HG03354 (cell line): Measurements from ENCODE around the gene ATP8B4.

Source experiments
- ATAC-seq: cut with Tn5 transposase; IDR thresholded peaks from one replicate; pipeline ENCODE4 v1.9.1; 2021; ENCODE audit warnings: mild to moderate bottlenecking; ENCODE audit not compliant: unreplicated experiment, poor library complexity, severe bottlenecking

Gene ATP8B4

GRCh38 chr15:49847423-49848281 is 271.4 kb downstream of the ATP8B4 start:
- ATAC-seq = no peak

DNA sequence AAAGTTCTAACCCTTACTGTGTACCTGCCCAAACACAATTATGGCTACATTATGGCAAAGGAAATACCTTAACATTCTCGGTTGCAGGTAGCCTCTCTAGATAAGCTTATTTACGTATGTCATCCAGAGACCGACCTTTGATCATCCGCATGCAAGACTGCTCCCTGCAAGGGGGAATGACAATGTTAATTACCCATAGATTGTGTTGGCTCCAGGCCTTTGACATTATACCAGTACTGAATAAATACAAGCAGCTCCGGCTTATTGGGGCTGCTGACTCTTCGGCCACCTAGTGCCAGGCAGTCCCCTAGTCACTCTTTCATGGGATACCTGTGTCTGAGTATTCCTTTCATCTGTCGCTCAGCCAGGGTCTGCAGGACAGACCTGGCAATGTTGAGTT is 274.6 kb downstream of the ATP8B4 start:
- no peak for ATAC-seq

DNA sequence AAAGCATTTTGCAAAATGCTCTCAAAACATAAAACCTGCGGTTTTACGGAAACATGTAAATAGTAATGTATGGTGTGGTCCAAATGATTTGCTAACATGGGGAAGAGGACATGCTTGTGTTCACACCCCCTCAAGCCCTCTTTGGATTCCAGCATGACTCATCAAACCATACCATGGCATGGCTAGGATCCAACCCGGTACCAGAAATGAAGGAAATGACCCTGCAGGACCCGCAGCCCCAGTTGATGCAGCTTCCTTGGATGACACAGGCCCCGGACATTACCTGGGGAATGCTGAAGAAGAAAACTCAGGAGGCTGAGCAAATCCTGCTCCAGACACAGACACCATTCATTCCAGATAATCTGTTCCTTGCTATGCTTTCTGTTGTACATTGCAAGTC is 275.3 kb downstream of the ATP8B4 start:
- ATAC-seq = no peak

- no peak for ATAC-seq
Measured at GRCh38 chr15:49842031-49842730, 276.9 kb downstream of the ATP8B4 start.

DNA sequence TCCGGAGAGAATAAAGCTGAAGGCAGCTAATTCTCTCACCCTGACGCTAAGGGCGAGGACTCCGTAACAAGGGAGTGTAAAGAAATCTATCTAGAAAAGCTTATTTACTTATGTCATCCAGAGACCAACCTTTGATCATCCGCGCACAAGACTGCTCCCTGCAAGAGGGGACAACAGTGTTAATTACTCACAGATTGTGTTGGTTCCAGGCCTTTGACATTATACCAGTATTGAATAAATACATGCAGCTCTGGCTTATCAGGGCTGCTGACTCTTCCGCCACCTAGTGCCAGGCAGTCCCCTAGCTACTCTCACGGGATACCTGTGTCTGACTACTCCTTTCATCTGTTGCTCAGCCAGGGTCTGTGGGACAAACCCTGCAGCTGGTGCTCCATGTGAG is 286.5 kb downstream of the ATP8B4 start:
- no peak for ATAC-seq

DNA sequence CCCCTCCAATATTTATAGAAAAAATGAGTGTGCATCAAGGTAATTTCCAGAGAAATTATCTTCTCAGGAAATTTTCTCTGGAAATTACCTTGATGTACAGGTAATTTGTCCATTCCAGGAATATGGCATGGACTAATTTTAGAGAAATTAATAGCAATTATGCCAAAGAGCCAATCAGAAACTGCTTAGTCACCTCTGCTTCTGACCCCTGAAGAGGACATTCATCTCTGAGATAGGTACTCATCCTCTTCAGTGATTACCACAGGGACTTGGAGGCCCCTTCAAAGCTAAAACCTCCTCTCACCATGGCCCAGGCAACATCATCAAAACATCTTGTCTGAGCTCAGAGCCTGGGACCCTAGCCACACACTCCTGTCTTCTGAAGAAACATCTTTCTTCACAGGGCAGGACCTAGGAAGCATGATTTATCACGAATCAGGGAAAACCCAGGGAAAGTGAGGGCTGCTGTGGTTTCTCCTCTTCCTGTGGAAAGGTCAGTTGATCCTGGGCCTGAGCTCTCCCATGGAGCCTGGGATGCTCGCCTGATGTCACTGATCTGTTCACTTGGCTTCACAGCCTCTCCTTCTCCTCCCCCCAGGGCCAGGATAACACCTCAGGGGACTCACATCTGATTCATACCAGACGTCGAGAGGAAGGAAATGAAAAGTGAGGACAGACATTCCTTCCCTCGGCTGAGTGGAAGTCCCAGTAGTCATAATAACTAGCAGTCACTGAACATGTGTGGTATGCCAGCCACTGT is 287.6 kb downstream of the ATP8B4 start:
- no peak for ATAC-seq

- no peak for ATAC-seq
Measured at GRCh38 chr15:49830391-49830790, 288.6 kb downstream of the ATP8B4 start.

DNA sequence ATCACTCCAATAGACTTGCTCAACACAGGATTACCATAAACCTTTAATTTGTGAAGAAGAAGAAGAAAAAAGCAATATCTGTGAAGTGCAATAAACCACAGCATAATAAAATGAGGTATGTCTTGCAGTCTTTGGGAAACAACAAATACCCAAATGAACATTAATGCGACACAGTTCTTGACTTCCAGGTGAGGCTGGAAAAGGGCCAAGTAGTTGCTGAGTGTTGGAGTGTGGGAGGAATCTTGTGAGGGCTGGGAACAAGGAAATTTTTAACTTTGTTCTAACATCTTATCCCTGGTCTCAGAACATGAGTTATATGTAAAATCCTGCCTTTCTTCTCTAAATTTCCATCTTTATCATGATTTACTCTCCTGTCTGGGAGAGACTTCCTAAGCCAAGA is 291.7 kb downstream of the ATP8B4 start:
- no peak for ATAC-seq

DNA sequence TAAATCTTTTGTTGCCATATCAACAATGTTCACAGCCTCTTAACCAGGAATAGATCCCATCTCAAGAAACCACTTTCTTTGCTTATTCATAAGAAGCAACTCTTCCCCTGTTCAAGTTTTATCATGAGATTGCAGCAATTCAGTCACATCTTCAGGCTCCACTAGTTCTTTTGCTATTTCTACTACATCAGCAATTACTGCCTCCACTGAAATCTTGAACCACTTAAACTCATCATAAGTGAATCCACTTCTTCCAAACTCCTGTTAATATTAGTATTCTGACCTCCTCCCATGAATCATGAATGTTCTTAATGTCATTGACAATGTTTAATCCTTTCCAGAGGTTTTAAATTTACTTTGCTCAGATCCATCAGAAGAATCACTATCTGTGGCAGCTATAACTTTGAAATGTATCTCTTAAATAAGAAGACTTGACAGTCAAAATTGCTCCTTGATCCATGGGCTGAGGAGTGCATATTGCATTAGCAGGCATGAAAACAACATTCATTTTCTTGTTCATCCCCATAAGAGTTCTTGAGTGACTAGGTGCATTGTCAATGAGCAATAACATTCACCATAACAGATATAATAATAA is 292.3 kb downstream of the ATP8B4 start:
- ATAC-seq = no peak

- ATAC-seq = no peak
Measured at GRCh38 chr15:49824775-49825099, 294.3 kb downstream of the ATP8B4 start.

DNA sequence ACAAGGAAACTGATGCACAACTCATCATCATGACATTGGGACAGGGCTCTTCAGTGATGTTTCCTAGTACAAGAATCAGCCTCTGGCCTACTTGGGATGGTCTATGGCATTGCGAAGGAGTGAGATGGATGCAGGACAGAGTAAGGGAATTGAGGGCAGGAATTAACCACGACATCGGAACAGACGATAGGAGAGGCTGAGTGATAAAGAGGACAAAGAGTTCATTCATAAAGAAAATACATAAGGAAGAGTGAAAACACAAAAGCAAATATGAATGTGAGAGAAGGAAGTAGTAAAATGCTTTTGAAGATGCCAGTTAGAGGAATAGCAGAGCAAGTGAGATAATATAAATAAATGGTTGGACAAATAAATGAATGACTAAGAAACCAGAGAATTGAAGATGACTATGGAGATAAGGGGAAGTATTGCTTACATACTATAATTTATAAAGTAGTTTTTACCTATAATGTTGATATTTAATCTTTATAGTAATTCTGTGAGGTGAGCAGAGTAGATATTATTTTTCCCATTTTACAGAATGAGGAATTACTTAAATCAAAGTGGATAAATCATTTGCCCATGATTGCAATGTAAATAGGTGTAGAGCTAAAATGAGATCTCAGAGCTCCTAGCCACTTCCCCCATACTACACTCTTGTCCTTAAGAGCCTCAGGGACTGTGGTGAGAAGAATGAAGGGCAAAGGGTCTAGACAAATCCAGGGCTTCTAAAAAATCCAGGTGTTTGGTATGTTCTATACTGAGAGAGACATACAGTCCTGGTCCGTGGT is 294.9 kb downstream of the ATP8B4 start:
- no peak for ATAC-seq

DNA sequence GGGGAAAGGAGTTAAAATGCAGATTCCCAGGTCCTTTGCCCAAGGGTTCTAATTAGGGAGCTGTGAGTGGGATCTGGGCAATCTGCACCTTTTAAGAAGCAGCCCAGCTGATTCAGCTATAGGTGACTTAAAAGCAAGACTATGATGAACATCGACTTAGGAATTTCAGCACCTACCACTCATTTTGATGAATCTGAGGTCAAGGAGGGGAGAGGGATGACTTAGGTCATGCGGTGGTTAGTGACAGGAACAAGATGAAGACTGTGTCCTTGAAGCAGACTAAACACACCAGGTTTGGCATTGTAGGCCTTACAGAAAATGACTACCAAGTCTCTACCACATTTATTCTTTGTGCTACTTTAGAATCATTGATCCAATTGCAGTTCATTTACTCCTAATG is 301.9 kb downstream of the ATP8B4 start:
- no peak for ATAC-seq

GRCh38 chr15:49815950-49816349 is 303.1 kb downstream of the ATP8B4 start:
- peak; percentile 92 for ATAC-seq

GRCh38 chr15:49815526-49815925 is 303.5 kb downstream of the ATP8B4 start:
- ATAC-seq = peak; percentile 21

DNA sequence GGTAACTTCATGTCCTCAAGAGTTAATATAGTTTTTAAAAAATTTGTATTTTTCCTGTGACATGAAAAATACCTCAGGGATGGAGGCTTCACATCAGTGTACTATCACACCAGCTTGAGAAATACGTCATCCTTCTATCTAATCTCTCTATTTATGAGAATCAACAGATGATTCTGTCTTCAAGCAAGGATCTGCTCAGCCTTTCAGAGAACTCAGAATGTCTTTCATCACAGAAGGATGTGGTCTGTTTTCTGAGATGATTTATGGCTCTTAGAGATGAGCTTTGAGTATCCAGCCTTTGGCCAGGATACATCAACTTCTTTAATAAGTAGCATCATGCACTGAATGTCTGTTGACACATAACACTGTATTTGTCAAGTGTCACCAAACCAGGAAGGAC is 304.3 kb downstream of the ATP8B4 start:
- no peak for ATAC-seq

- ATAC-seq = no peak
Measured at GRCh38 chr15:49813625-49814024, 305.4 kb downstream of the ATP8B4 start.

- ATAC-seq = no peak
Measured at GRCh38 chr15:49810720-49811119, 308.3 kb downstream of the ATP8B4 start.

- no peak for ATAC-seq
Measured at GRCh38 chr15:49809894-49810609, 309.0 kb downstream of the ATP8B4 start.

- ATAC-seq = no peak
Measured at GRCh38 chr15:49808341-49808740, 310.7 kb downstream of the ATP8B4 start.
